Measurements from ENCODE around the gene DUOX1. TPM values are rescaled to one million over a fixed set of nuclear protein-coding genes. Genes with fewer than 3 reads are reported as not detected.
A peak's percentile ranks its signal among the peaks of the same experiment; 100 is the strongest.

DUOX1 gene
- total and polyA plus RNA-seq, 2 donors (not counting 1 experiment from before 2014, with no cell fraction given): 0.27 TPM; not detected in 1

DNA sequence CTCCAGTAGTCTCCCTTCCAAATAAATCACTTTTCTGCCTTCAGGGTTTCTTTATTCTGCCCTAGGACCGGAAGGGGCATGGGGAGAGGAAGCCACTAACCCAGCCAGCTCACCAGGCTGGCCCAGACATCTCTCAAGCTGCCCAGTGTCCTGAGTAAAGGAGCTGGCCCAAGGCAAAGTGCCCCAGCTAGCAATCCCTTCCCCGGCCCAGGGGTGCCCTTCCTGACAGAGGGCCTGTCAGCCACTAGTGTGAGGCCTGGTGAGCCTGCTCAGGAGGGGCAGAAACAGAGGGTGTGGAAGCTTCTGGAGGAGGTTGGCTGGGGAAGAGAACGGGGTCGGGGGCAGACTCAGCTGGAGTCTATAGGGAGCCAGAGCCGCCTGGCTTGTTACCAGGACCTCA is 35.7 kb downstream of the DUOX1 start:
- no peak overlapping the region for H2AFZ ChIP-seq (ENCODE audit: insufficient read depth, low read depth, low read length, poor library complexity, severe bottlenecking)

More for the DNA sequence above, 35.7 kb downstream of the DUOX1 start:
- 100% methylated on average over 3 of the region's 5 CpGs for WGBS (ENCODE audit: insufficient coverage)
- DNase-seq (no peak), ATAC-seq (ENCODE audit: low read depth) (no peak)
- H3K4me3 ChIP-seq (ENCODE audit: control extremely low read depth in 1 of 5, extremely low read depth in 1 of 5, insufficient read depth in 1 of 5, low read depth in 2 of 5, low read length in 4 of 5): no peak overlapping the region
- TF ChIP-seq, protein P1, sequence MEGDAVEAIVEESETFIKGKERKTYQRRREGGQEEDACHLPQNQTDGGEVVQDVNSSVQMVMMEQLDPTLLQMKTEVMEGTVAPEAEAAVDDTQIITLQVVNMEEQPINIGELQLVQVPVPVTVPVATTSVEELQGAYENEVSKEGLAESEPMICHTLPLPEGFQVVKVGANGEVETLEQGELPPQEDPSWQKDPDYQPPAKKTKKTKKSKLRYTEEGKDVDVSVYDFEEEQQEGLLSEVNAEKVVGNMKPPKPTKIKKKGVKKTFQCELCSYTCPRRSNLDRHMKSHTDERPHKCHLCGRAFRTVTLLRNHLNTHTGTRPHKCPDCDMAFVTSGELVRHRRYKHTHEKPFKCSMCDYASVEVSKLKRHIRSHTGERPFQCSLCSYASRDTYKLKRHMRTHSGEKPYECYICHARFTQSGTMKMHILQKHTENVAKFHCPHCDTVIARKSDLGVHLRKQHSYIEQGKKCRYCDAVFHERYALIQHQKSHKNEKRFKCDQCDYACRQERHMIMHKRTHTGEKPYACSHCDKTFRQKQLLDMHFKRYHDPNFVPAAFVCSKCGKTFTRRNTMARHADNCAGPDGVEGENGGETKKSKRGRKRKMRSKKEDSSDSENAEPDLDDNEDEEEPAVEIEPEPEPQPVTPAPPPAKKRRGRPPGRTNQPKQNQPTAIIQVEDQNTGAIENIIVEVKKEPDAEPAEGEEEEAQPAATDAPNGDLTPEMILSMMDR (IDR thresholded peaks at IDR 0.05): no peak
- TF ChIP-seq EZH2 (IDR thresholded peaks at IDR 0.05; ENCODE audit: borderline replicate concordance, insufficient read depth, low read depth, low read length, poor library complexity, severe bottlenecking): no peak
- H3K4me1 ChIP-seq (ENCODE audit: control insufficient read depth in 2 of 2, insufficient read depth in 2 of 2, low read length in 2 of 2): peaks cover 12 to 46% of the 10 kb centered on the region in 2 donors
- Mint-ChIP-seq H3K9me3 (ENCODE audit: insufficient read depth) (no peaks in the 10 kb centered on the region), H3K27ac (peak overlapping the region; percentile 91), H3K4me1 (peaks cover 31% of the 10 kb centered on the region), H3K4me3 (peak overlapping the region; percentile 78), H3K27me3 (no peaks in the 10 kb centered on the region)
- H4K20me1 ChIP-seq (ENCODE audit: control insufficient read depth, insufficient read depth, low read length, poor library complexity, severe bottlenecking): peaks cover 17% of the 10 kb centered on the region
- H3K4me2 ChIP-seq (replicated peaks; ENCODE audit: low read depth, low read length, poor library complexity, severe bottlenecking): peak overlapping the region; percentile 98
- intact Hi-C loops (cut with micrococcal nuclease): no loop called here
- H3K9me3 ChIP-seq (ENCODE audit: control extremely low read depth in 1 of 3, control insufficient read depth in 2 of 3, insufficient read depth in 1 of 3, low read length in 2 of 3): no peaks in the 10 kb centered on the region
- no peaks in the 10 kb centered on the region for H3K27me3 ChIP-seq (replicated peaks in 1 of 4; ENCODE audit: control extremely low read depth in 1 of 4, control insufficient read depth in 3 of 4, insufficient read depth in 4 of 4, low read length in 3 of 4)
- POLR2A ChIA-PET: no interaction called here
- H3K27ac ChIP-seq (ENCODE audit: low read length in 2 of 2): peak overlapping the region in 1 of 2 donors; percentile 96
- no peaks in the 10 kb centered on the region for H3K36me3 ChIP-seq (replicated peaks in 1 of 2; ENCODE audit: control extremely low read depth in 1 of 2, control insufficient read depth in 1 of 2, extremely low read depth in 1 of 2, insufficient read depth in 2 of 2, low read length in 1 of 2)
- H3K79me2 ChIP-seq (ENCODE audit: control insufficient read depth, insufficient read depth, low read length): peaks cover 44% of the 10 kb centered on the region
- CTCF ChIA-PET: interaction anchor here (1.3 to 8.5 kb wide), 5 partner anchors 14 to 235 kb away, joined by 4 to 128 read pairs (median 24); a partner anchor contains a TSS
- H3K9ac ChIP-seq (ENCODE audit: low read length): no peak overlapping the region
